Measurements from ENCODE around the gene ALDH3B1. TPM values are rescaled to one million over a fixed set of nuclear protein-coding genes. Genes with fewer than 3 reads are reported as not detected.

Gene ALDH3B1
- total and polyA plus RNA-seq, 9 of the 15 experiments (the other 6 are each of a cell fraction or from before 2014, with no cell fraction given) = 0.01 to 0.35 (median 0.07) TPM; not detected in 2

DNA sequence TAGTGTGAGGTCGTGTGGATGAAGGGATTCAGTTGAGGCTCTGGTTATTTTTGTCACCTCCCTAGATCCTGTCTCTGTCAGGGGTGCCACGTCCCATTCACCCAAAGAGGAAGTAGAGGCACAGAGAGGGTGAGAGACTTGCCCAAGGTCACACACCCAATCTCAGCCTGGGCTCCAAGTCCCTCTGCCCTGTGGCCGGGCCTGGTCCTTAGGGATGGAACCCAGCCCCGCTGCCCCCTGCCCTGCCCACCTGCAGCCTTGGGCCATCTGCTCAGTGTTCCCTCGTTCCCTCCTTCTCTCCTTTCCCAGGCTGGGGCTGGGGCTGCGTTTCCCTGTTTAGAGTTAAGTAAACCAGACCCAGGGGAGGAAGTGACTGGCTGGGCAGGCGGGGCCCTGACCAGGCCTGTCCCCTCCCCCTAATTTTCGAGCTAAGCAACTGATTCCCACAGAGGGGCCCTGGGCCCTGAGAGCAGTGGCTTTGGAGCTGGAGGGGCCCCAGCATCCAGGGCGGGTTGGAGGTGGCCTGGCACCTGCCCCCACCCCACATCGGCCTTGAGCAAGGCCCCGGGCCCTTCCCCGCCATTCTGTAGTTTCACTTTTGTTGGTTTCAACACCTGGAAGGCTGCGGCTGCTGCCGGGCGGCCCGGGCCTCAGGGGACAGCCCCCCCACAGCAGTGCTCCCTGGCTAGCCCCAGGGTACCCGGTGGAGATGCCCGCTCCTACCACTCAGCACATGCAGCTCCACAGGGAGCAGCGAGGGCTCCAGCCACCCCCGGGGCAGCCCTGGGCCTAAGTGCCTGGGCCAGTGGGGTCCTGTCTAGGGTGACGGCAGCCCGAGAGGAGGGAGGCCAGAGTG is 30.2 kb downstream of the ALDH3B1 start (continued):
- TF ChIP-seq, protein P1, sequence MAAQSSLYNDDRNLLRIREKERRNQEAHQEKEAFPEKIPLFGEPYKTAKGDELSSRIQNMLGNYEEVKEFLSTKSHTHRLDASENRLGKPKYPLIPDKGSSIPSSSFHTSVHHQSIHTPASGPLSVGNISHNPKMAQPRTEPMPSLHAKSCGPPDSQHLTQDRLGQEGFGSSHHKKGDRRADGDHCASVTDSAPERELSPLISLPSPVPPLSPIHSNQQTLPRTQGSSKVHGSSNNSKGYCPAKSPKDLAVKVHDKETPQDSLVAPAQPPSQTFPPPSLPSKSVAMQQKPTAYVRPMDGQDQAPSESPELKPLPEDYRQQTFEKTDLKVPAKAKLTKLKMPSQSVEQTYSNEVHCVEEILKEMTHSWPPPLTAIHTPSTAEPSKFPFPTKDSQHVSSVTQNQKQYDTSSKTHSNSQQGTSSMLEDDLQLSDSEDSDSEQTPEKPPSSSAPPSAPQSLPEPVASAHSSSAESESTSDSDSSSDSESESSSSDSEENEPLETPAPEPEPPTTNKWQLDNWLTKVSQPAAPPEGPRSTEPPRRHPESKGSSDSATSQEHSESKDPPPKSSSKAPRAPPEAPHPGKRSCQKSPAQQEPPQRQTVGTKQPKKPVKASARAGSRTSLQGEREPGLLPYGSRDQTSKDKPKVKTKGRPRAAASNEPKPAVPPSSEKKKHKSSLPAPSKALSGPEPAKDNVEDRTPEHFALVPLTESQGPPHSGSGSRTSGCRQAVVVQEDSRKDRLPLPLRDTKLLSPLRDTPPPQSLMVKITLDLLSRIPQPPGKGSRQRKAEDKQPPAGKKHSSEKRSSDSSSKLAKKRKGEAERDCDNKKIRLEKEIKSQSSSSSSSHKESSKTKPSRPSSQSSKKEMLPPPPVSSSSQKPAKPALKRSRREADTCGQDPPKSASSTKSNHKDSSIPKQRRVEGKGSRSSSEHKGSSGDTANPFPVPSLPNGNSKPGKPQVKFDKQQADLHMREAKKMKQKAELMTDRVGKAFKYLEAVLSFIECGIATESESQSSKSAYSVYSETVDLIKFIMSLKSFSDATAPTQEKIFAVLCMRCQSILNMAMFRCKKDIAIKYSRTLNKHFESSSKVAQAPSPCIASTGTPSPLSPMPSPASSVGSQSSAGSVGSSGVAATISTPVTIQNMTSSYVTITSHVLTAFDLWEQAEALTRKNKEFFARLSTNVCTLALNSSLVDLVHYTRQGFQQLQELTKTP (IDR thresholded peaks at IDR 0.05; ENCODE audit: low read depth in 1 of 2, partially characterized antibody in 2 of 2) = peak in 1 of 2 experiments; percentile 37
- TF ChIP-seq POLR2A (conservative IDR thresholded peaks at IDR 0.05) = peak; percentile 38; the same call in 1 of the 2 replicates
- TF ChIP-seq ARID1B (IDR thresholded peaks at IDR 0.05) = peak; percentile 21; the same call in 1 of the 2 replicates
- TF ChIP-seq JUN (IDR thresholded peaks at IDR 0.05; ENCODE audit: borderline replicate concordance, low read depth, low read length) = no peak
- TF ChIP-seq JUN (CRISPR knock-in tag; IDR thresholded peaks at IDR 0.05; ENCODE audit: borderline replicate concordance) = no peak
- peak; percentile 74 for TF ChIP-seq POLR2G (IDR thresholded peaks at IDR 0.05; ENCODE audit: low read depth, low read length)
- peak; percentile 93 for TF ChIP-seq SMARCA5 (IDR thresholded peaks at IDR 0.05)
- TF ChIP-seq, protein P2, sequence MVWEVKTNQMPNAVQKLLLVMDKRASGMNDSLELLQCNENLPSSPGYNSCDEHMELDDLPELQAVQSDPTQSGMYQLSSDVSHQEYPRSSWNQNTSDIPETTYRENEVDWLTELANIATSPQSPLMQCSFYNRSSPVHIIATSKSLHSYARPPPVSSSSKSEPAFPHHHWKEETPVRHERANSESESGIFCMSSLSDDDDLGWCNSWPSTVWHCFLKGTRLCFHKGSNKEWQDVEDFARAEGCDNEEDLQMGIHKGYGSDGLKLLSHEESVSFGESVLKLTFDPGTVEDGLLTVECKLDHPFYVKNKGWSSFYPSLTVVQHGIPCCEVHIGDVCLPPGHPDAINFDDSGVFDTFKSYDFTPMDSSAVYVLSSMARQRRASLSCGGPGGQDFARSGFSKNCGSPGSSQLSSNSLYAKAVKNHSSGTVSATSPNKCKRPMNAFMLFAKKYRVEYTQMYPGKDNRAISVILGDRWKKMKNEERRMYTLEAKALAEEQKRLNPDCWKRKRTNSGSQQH (CRISPR knock-in tag; IDR thresholded peaks at IDR 0.05) = no peak
- TF ChIP-seq ZNF57 (CRISPR knock-in tag; IDR thresholded peaks at IDR 0.05) = no peak
- TF ChIP-seq, protein P3, sequence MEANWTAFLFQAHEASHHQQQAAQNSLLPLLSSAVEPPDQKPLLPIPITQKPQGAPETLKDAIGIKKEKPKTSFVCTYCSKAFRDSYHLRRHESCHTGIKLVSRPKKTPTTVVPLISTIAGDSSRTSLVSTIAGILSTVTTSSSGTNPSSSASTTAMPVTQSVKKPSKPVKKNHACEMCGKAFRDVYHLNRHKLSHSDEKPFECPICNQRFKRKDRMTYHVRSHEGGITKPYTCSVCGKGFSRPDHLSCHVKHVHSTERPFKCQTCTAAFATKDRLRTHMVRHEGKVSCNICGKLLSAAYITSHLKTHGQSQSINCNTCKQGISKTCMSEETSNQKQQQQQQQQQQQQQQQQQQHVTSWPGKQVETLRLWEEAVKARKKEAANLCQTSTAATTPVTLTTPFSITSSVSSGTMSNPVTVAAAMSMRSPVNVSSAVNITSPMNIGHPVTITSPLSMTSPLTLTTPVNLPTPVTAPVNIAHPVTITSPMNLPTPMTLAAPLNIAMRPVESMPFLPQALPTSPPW (CRISPR knock-in tag; IDR thresholded peaks at IDR 0.05) = peak; percentile 11; the same call in 1 of the 2 replicates
- no peak for TF ChIP-seq EGR1 (conservative IDR thresholded peaks at IDR 0.05)
- no peak for TF ChIP-seq KDM2B (CRISPR knock-in tag; IDR thresholded peaks at IDR 0.05)
- TF ChIP-seq, protein P4, sequence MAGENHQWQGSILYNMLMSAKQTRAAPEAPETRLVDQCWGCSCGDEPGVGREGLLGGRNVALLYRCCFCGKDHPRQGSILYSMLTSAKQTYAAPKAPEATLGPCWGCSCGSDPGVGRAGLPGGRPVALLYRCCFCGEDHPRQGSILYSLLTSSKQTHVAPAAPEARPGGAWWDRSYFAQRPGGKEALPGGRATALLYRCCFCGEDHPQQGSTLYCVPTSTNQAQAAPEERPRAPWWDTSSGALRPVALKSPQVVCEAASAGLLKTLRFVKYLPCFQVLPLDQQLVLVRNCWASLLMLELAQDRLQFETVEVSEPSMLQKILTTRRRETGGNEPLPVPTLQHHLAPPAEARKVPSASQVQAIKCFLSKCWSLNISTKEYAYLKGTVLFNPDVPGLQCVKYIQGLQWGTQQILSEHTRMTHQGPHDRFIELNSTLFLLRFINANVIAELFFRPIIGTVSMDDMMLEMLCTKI (IDR thresholded peaks at IDR 0.05; ENCODE audit: partially characterized antibody) = no peak
- TF ChIP-seq ETV1 (tag; conservative IDR thresholded peaks at IDR 0.05; ENCODE audit: low read depth) = peak; percentile 52
- TF ChIP-seq TRIM24 (IDR thresholded peaks at IDR 0.05) = 0 out of 4 replicates have a peak, but pooled peaks of 1 of the 2 experiments have one; percentile 16
- TF ChIP-seq SIN3A (IDR thresholded peaks at IDR 0.05; ENCODE audit: borderline replicate concordance in 2 of 2, control insufficient read depth in 1 of 2, low read depth in 2 of 2, low read length in 2 of 2) = peak in 1 of 2 experiments; percentile 10; a peak in 1 of 4 replicates
- 0 out of 2 replicates have a peak, but pooled peaks have one; percentile 37 for TF ChIP-seq RBM14 (IDR thresholded peaks at IDR 0.05; ENCODE audit: borderline replicate concordance, insufficient read depth, low read depth, low read length)
- TF ChIP-seq HDAC6 (IDR thresholded peaks at IDR 0.05; ENCODE audit: low read depth, low read length) = no peak

Data from K562 (cell line).